Rectal smooth muscle tissue (tissue), 1 donor: Measurements from ENCODE around the gene C1QTNF9B.

Experiments
- H3K27ac ChIP-seq: one replicate; pipeline ENCODE4 v1.7.0; 2013; ENCODE audit warnings: low read depth, low read length, inconsistent platforms
- H3K27me3 ChIP-seq: one replicate; pipeline ENCODE4 v1.7.0; 2013; ENCODE audit warnings: low read length; ENCODE audit not compliant: control insufficient read depth, insufficient read depth
- H3K36me3 ChIP-seq: one replicate; pipeline ENCODE4 v1.7.0; 2013; ENCODE audit warnings: low read length; ENCODE audit not compliant: control insufficient read depth, insufficient read depth
- H3K4me1 ChIP-seq: one replicate; pipeline ENCODE4 v1.7.0; 2013; ENCODE audit warnings: low read length; ENCODE audit not compliant: control insufficient read depth, insufficient read depth
- H3K4me3 ChIP-seq: one replicate; pipeline ENCODE4 v1.7.0; 2013; ENCODE audit warnings: low read length
- H3K9ac ChIP-seq: one replicate; pipeline ENCODE4 v1.7.0; 2013; ENCODE audit warnings: low read length

Gene C1QTNF9B

DNA sequence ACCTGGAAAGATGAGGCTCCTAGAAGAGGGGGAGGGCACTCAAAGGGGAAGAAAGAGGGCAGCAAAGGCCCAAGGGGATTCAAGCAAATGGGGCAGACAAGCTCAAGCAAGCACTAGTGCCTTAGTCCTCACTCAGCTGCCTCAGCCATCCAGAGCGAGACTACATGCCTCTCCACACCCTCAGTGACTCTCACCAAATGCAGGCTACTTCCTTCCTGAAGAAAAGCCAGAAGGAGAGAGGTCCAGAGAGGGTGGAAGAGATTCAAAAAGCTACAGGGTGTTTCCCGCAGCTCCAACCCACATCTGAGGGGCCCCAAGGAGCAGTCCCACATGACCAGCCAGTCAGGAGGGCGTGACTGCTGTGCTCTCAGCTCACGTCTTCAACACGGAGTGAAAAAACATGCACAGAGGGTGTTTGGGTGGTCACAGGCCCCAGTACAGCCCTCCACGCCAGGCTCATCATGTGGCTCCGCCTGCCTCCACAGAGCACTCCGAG, 48.6 kb downstream of the C1QTNF9B start:
- H3K9ac ChIP-seq: no peak overlapping the region
- H3K4me3 ChIP-seq: no peak overlapping the region
- no peaks in the 10 kb centered on the region for H3K27me3 ChIP-seq
- H3K27ac ChIP-seq: no peak overlapping the region
- H3K4me1 ChIP-seq: no peaks in the 10 kb centered on the region
- no peaks in the 10 kb centered on the region for H3K36me3 ChIP-seq

DNA sequence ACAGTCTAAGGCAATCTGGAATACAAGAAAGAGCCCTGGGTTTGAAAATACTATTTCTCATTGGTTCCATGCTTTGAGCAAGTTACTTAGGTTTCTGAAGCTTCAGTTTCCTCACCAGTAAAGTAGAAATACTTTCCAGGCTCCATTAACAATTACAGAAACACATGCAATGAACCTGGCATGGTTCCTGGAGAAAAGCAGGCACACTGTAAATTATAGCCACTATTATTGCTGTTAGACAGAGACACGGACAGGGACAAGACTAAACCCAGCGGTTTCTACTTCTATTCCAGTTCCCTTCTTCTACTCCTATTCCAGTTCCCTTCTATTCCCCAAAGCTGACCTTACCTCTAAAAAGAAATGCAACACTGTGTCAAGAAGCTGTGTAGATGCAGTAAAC, 49.3 kb downstream of the C1QTNF9B start:
- Histone ChIP-seq H3K27me3 (no peaks in the 10 kb centered on the region), H3K4me1 (no peaks in the 10 kb centered on the region), H3K9ac (no peak overlapping the region), H3K4me3 (no peak overlapping the region), H3K27ac (no peak overlapping the region), H3K36me3 (no peaks in the 10 kb centered on the region)

DNA sequence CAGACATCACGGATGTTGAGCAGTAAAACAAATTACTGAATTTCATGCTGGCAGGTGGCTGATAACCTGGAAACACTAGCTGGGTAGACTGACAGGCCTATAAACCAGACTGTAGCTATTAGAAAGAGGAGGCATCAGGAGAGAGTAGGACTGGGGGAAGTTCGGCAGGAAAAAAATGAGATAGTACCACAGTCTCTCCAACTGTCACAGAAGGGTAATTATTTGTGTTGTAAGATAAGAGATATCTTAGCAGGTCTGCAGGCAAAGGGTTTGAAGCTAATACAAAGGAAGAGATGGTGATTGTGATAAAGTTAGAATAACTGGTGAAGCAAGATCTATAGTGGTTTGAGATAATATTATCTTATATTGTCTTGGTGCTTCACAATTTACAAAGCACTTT, 49.8 kb downstream of the C1QTNF9B start:
- H3K27ac ChIP-seq: no peak overlapping the region
- H3K27me3 ChIP-seq: no peaks in the 10 kb centered on the region
- H3K36me3 ChIP-seq: no peaks in the 10 kb centered on the region
- H3K9ac ChIP-seq: no peak overlapping the region
- no peaks in the 10 kb centered on the region for H3K4me1 ChIP-seq
- no peak overlapping the region for H3K4me3 ChIP-seq

DNA sequence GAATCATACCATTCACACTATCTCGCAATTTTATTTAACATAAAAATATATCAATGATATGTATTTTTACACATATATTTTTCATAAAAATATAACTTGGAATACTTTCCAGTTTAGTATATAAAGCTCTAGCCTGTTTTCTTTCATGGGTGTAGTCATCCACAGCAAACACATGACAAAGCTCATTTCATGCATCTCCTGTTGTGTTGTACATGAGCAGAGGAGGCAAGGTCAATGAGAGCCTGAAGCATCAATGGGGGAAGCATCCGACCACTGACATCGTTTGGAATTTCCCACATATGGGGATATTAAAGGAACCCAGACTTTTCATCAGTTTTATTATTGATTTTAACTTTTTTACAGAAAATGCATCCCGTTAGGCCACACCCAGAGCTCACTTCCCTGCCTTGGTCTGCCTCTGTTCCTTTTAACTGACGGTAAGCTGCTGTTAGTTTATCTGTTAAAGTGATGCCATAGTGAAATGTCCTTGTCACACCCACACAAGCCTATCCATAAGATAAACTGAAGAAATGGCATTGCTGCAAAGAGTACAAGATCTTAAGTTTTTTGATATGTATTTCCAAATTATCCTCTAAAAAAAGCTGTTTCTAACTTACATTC, 52.1 kb downstream of the C1QTNF9B start:
- H3K9ac ChIP-seq: no peak overlapping the region
- no peak overlapping the region for H3K27ac ChIP-seq
- H3K4me1 ChIP-seq: no peaks in the 10 kb centered on the region
- no peaks in the 10 kb centered on the region for H3K36me3 ChIP-seq
- H3K27me3 ChIP-seq: no peaks in the 10 kb centered on the region
- H3K4me3 ChIP-seq: no peak overlapping the region

DNA sequence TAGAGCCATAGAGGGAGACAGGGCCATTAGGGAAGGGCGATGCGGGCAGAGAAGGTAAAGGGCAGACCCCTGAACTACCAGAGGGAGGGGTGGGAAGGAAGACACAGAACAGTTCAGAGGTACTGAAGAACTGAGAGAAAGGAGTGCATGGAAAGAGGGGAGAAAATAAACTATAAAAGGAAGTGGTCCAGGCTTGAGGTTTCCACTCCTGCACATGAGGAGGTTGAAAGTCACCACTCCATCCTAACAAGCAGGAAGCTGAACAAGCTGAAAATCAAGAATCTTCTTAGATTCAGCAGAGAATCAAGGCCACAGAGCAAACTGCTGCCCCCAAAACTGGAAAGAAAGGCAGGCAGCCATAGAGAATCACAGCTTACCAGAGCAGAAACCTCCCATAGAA, 53.2 kb downstream of the C1QTNF9B start:
- no peak overlapping the region for H3K9ac ChIP-seq
- no peaks in the 10 kb centered on the region for H3K36me3 ChIP-seq
- H3K4me3 ChIP-seq: no peak overlapping the region

DNA sequence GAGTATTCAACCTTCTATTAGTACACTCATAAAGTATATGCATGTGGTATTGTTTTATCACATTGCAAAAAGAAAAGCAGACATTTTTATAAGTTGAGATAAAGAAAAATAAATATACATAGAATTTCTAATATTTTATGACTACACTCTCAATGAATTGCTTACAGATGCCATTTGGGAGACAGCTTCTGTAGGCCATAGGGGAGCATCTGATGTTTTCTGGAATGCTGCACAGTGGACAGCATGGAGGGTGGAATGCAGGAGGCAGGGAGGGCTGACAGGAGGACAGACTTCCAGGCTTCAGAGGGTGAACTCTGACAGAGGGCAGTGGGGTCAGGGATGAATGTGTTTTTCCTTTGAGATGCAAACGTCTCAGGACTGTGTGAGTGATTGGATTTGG, 53.9 kb downstream of the C1QTNF9B start:
- Histone ChIP-seq H3K4me3 (no peak overlapping the region), H3K27ac (no peak overlapping the region), H3K4me1 (no peaks in the 10 kb centered on the region), H3K9ac (no peak overlapping the region), H3K27me3 (no peaks in the 10 kb centered on the region), H3K36me3 (peaks cover 2% of the 10 kb centered on the region)

More for the DNA sequence above, 53.2 kb downstream of the C1QTNF9B start:
- Histone ChIP-seq H3K27me3 (no peaks in the 10 kb centered on the region), H3K4me1 (no peaks in the 10 kb centered on the region), H3K27ac (no peak overlapping the region)

DNA sequence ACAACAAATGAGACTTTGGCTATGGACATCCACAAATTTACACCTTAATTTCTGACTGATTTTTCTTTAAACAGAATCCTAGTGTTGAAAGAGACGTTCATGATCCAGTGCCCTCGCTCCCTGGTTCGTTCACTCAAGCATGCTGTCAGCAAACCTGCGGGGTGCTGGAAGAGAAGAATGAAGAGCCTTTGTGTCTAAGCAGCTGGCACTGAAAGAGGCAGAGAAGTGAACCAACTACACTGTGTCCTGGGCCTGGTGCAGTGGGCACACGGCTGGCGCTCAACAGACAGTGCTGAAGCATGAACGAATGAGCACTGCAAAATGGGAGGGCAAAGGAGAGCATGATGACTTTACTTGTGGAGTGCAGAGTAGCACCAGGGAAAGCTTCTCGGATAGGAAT, 54.9 kb downstream of the C1QTNF9B start:
- Histone ChIP-seq H3K4me3 (no peak overlapping the region), H3K9ac (no peak overlapping the region), H3K4me1 (no peaks in the 10 kb centered on the region), H3K36me3 (peaks cover 2% of the 10 kb centered on the region), H3K27ac (no peak overlapping the region), H3K27me3 (no peaks in the 10 kb centered on the region)
